IMR-90 (cell line): Measurements from ENCODE around the gene KRTAP13-4. TPM values are rescaled to one million over a fixed set of nuclear protein-coding genes. Genes with fewer than 3 reads are reported as not detected.

Source experiments
- ATAC-seq: fragments of 200-7000 bp; cut with Tn5 transposase; 2 replicates; pipeline ENCODE4 v1.9.1; 2020; ENCODE audit warnings: low read depth, mild to moderate bottlenecking, moderate library complexity
- BruUV-seq: library from RNA; stranded (reverse); fragments of 400-500 nt; replicated peaks from 2 replicates; lab custom pipeline; 2021; lab: Mats Ljungman, UMichigan
- CTCF ChIA-PET: fragments of 300-600 bp; formaldehyde crosslinking; extraction: SDS; loops from one replicate; lab custom pipeline; 2021; ENCODE audit warnings: antibody characterized with exemption; lab: Yijun Ruan, JAX
- POLR2A ChIA-PET: fragments of 300-600 bp; sonication (Branson Sonifier 250); formaldehyde crosslinking; loops from one replicate; lab custom pipeline; 2022; ENCODE audit warnings: antibody characterized with exemption; ENCODE audit not compliant: unreplicated experiment; lab: Charles Lee
- DNase-seq: peaks from one replicate; pipeline ENCODE4 v3.0.0; 2013
- H2AFZ ChIP-seq: replicated peaks from 2 replicates; pipeline ENCODE3; 2013; ENCODE audit warnings: low read length, mild to moderate bottlenecking; ENCODE audit not compliant: poor library complexity
- H2AK5ac ChIP-seq: 2 replicates; pipeline ENCODE4 v1.6.1; 2013; ENCODE audit warnings: low read depth, low read length, inconsistent platforms
- H2AK9ac ChIP-seq: replicated peaks from 2 replicates; pipeline ENCODE3; 2013; ENCODE audit warnings: mild to moderate bottlenecking, low read depth, low read length, moderate library complexity; ENCODE audit not compliant: poor library complexity
- H2BK120ac ChIP-seq: 2 replicates; pipeline ENCODE4 v1.6.1; 2013; ENCODE audit warnings: low read depth, low read length, inconsistent platforms
- H2BK15ac ChIP-seq: 3 replicates; pipeline ENCODE4 v1.6.1; 2013; ENCODE audit warnings: low read depth, low read length, inconsistent platforms
- H2BK20ac ChIP-seq: 2 replicates; pipeline ENCODE4 v1.6.1; 2013; ENCODE audit warnings: low read depth, mild to moderate bottlenecking, inconsistent platforms, low read length, moderate library complexity
- H2BK5ac ChIP-seq: 2 replicates; pipeline ENCODE4 v1.6.1; 2013; ENCODE audit warnings: mild to moderate bottlenecking, low read depth, low read length, inconsistent platforms; ENCODE audit not compliant: poor library complexity, severe bottlenecking
- H3K14ac ChIP-seq: replicated peaks from 2 replicates; pipeline ENCODE4 v1.6.1; 2013; ENCODE audit warnings: low read depth, low read length, inconsistent platforms
- H3K18ac ChIP-seq: 2 replicates; pipeline ENCODE4 v1.6.1; 2013; ENCODE audit warnings: low read depth, low read length, control low read depth
- H3K23ac ChIP-seq: 2 replicates; pipeline ENCODE4 v1.6.1; 2013; ENCODE audit warnings: low read depth, low read length, inconsistent platforms
- H3K27ac ChIP-seq: 2 replicates; pipeline ENCODE4 v1.5.1; 2013; ENCODE audit warnings: mild to moderate bottlenecking, control low read depth, low read length; ENCODE audit not compliant: insufficient read depth
- H3K27me3 ChIP-seq: 2 replicates; pipeline ENCODE4 v1.6.1; 2013; ENCODE audit warnings: low read length; ENCODE audit not compliant: control insufficient read depth, insufficient read depth
- H3K36me3 ChIP-seq: 2 replicates; pipeline ENCODE4 v1.6.1; 2013; ENCODE audit warnings: low read length, mixed read lengths; ENCODE audit not compliant: control insufficient read depth, insufficient read depth
- H3K4ac ChIP-seq: 2 replicates; pipeline ENCODE4 v1.6.1; 2013; ENCODE audit warnings: low read depth, low read length, inconsistent platforms
- H3K4me1 ChIP-seq: 2 replicates; pipeline ENCODE4 v1.6.1; 2013; ENCODE audit warnings: low read length, mixed read lengths; ENCODE audit not compliant: control insufficient read depth, insufficient read depth
- H3K4me2 ChIP-seq: 2 replicates; pipeline ENCODE4 v1.6.1; 2013; ENCODE audit warnings: low read depth, mild to moderate bottlenecking, control low read depth, low read length, moderate library complexity
- H3K4me3 ChIP-seq: 2 replicates; pipeline ENCODE4 v1.5.1; 2013; ENCODE audit warnings: low read depth, mild to moderate bottlenecking, control low read depth, low read length, moderate library complexity; ENCODE audit not compliant: insufficient read depth
- H3K56ac ChIP-seq: 2 replicates; pipeline ENCODE4 v1.6.1; 2013; ENCODE audit warnings: low read length, inconsistent platforms; ENCODE audit not compliant: insufficient read depth; ENCODE audit errors: extremely low read depth
- H3K79me1 ChIP-seq, 2 experiments: 2 replicates each; pipeline ENCODE4 v1.6.1; 2013; ENCODE audit warnings: low read length in 2 of 2, inconsistent platforms in 1 of 2, low read depth in 1 of 2
- H3K9ac ChIP-seq: 2 replicates; pipeline ENCODE4 v1.6.1; 2013; ENCODE audit warnings: low read depth, low read length, control low read depth
- H3K9me1 ChIP-seq: 2 replicates; pipeline ENCODE4 v1.6.1; 2013; ENCODE audit warnings: low read length, inconsistent platforms; ENCODE audit not compliant: insufficient read depth
- H3K9me3 ChIP-seq: 2 replicates; pipeline ENCODE4 v1.6.1; 2013; ENCODE audit warnings: low read length; ENCODE audit not compliant: control insufficient read depth, insufficient read depth
- H4K20me1 ChIP-seq: 2 replicates; pipeline ENCODE4 v1.6.1; 2013; ENCODE audit warnings: low read length, inconsistent platforms; ENCODE audit not compliant: insufficient read depth
- H4K5ac ChIP-seq: 2 replicates; pipeline ENCODE4 v1.6.1; 2013; ENCODE audit warnings: mild to moderate bottlenecking, low read depth, low read length, control low read depth
- H4K8ac ChIP-seq, 2 experiments: 2 replicates each; pipeline ENCODE4 v1.6.1; 2013; ENCODE audit warnings: low read depth in 2 of 2, low read length in 2 of 2, control low read depth in 1 of 2, inconsistent platforms in 1 of 2
- H4K91ac ChIP-seq: 2 replicates; pipeline ENCODE4 v1.6.1; 2013; ENCODE audit warnings: low read depth, low read length, inconsistent platforms; ENCODE audit not compliant: insufficient read depth
- CEBPB ChIP-seq: IDR thresholded peaks from 2 replicates; pipeline ENCODE4 v1.6.1; 2012; ENCODE audit warnings: low read depth, low read length, improper control_type of control experiment
- MAFK ChIP-seq: IDR thresholded peaks from 2 replicates; pipeline ENCODE4 v1.6.1; 2012; ENCODE audit warnings: low read depth, low read length, improper control_type of control experiment
- MAZ ChIP-seq: IDR thresholded peaks from 2 replicates; pipeline ENCODE4 v1.6.1; 2012; ENCODE audit warnings: low read depth, mild to moderate bottlenecking, low read length, improper control_type of control experiment, moderate library complexity, borderline replicate concordance
- WGBS, 2 experiments: methylation state at CpG; one replicate each; pipeline versions ENCODE4 v1.1.5 to v1.1.7; 2013; ENCODE audit warnings: missing lambda C conversion rate in 2 of 2; ENCODE audit not compliant: insufficient read length in 1 of 2; ENCODE audit errors: extremely low coverage in 2 of 2; 5-methylcytosine and 5-hydroxymethylcytosine counted together
- dilution Hi-C: fragments of 300-500 bp; cut with HindIII; formaldehyde crosslinking; loops from one replicate; pipeline ENCODE4 v1.14.3; 2018; ENCODE audit warnings: low sequenced_read_pairs; ENCODE audit not compliant: unreplicated experiment
- in situ Hi-C: fragments of 300-500 bp; cut with MboI; formaldehyde crosslinking; loops from 3 replicates; pipeline ENCODE4 v1.14.3; 2019; ENCODE audit warnings: low sequenced_read_pairs, inconsistent platforms, mixed read lengths
- intact Hi-C: fragments of 100-400 bp; cut with micrococcal nuclease; formaldehyde crosslinking; loops from 2 replicates; pipeline ENCODE4 v1.10.0; 2022
- polyA plus RNA-seq, 3 experiments: library from polyadenylated mRNA; depleted of rRNA; stranded (reverse); fragments of >200 nt; gene quantifications; 2 replicates each; pipeline ENCODE4 v1.2.3, GENCODE V29; 2012; ENCODE audit warnings: low replicate concordance in 1 of 3
- total RNA-seq: library from RNA; depleted of rRNA; stranded (reverse); fragments of >200 nt; gene quantifications from 2 replicates; pipeline ENCODE4 v1.2.3, GENCODE V29; 2012

The KRTAP13-4 gene
- total and polyA plus RNA-seq, 2 of the 4 experiments (the other 2 are of a cell fraction): not detected

DNA sequence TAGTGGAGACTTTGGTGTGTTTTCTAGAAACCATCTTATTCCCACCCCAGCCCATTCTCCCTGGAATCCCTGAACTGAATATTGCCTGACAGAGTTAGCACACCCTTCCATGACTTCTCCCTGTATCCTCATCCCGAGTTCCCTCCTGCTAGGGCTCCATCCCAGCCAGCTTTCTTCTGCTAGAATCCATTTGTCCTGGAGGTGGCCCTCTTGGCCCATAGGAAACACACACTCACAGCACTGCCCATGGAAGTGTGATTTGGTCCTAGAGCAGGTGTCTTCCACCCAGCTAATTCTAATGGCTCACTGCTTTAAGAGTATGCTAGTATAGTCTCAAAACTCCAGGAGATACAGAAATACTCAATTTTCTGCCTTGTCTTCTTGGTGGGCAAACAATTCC lies 14.2 kb downstream of the KRTAP13-4 start:
- Histone ChIP-seq H3K4me2 (no peak overlapping the region), H2BK20ac (no peak overlapping the region), H3K36me3 (no peaks in the 10 kb centered on the region), H2AFZ (no peak overlapping the region), H2AK5ac (no peak overlapping the region), H2AK9ac (no peak overlapping the region), H3K4me3 (no peak overlapping the region), H4K20me1 (no peaks in the 10 kb centered on the region), H3K9ac (no peak overlapping the region), H3K4ac (no peak overlapping the region), H4K91ac (no peak overlapping the region), H3K56ac (no peak overlapping the region), H4K8ac (no peak overlapping the region), H3K9me1 (no peaks in the 10 kb centered on the region), H3K4me1 (no peaks in the 10 kb centered on the region), H3K79me1 (no peaks in the 10 kb centered on the region), H3K27ac (no peak overlapping the region), H3K14ac (no peak overlapping the region), H3K18ac (no peak overlapping the region), H2BK15ac (no peak overlapping the region), H3K27me3 (no peaks in the 10 kb centered on the region), H3K23ac (no peak overlapping the region), H3K9me3 (peaks cover 11% of the 10 kb centered on the region), H2BK120ac (no peak overlapping the region), H4K5ac (no peak overlapping the region), H2BK5ac (no peak overlapping the region)
- ATAC-seq (no peak), DNase-seq (no peak)
- intact Hi-C loops: no loop called here
- POLR2A ChIA-PET: no interaction called here
- dilution Hi-C loops: no loop called here
- no peak for TF ChIP-seq MAFK
- TF ChIP-seq MAZ: no peak
- TF ChIP-seq CEBPB: no peak
- in situ Hi-C loops: no loop called here
- no CpG with 5 or more reads among the region's 1 CpG for WGBS, 2 experiments
- CTCF ChIA-PET: no interaction called here
- no TSS peak for BruUV-seq
